Amniotic epithelial cell (primary cell): ENCODE data around the gene OR14A2.
"Not testable (repeated sequence)": the region's sequence is repeated elsewhere in the genome, so short reads cannot be mapped to it uniquely, and the experiment has no call there.

Experiments
- DNase-seq: peaks from one replicate; pipeline ENCODE4 v3.0.0-alpha.2; 2010; ENCODE audit warnings: low read depth

Gene OR14A2

GRCh38 chr1:247748041-247748440, at the start of gene OR14A2:
TSS of gene OR14A2 (minus strand) at chr1:247748141.
- DNase-seq: no peak

GRCh38 chr1:247797518-247797917, 49.6 kb upstream of the OR14A2 start:
- DNase-seq: no peak

GRCh38 chr1:247769603-247770002, 21.7 kb upstream of the OR14A2 start:
- DNase-seq: no peak

- DNase-seq: no peak
These were observed 12.5 kb upstream of the OR14A2 start, which contains the start of gene OR1C1 for GRCh38 chr1:247760456-247760855. TSS of gene OR1C1 (minus strand) at chr1:247760556. CDS start at chr1:247758406, 2,150 bp downstream.

- DNase-seq: not testable (repeated sequence)
These were observed 6.4 kb upstream of the OR14A2 start for GRCh38 chr1:247754311-247754710.

GRCh38 chr1:247749870-247750269, 1.9 kb upstream of the OR14A2 start:
- no peak for DNase-seq

- peak; percentile 2 for DNase-seq
These were observed 325 bp downstream of the OR14A2 start for GRCh38 chr1:247747616-247748015.

GRCh38 chr1:247746391-247746935, 1.5 kb downstream of the OR14A2 start:
- no peak for DNase-seq

GRCh38 chr1:247742215-247742760, 5.7 kb downstream of the OR14A2 start:
- DNase-seq: peak; percentile 53

- no peak for DNase-seq
These were observed 6.2 kb downstream of the OR14A2 start for GRCh38 chr1:247741756-247742155.

GRCh38 chr1:247740721-247741120, 7.2 kb downstream of the OR14A2 start:
- peak; percentile 1 for DNase-seq

- no peak for DNase-seq
These were observed 9.6 kb downstream of the OR14A2 start, which contains the start of gene OR14K1 for GRCh38 chr1:247738315-247738714. TSS of gene OR14K1 (plus strand) at chr1:247738615. CDS start at chr1:247738615, 0 bp downstream.

GRCh38 chr1:247721222-247721621, 26.7 kb downstream of the OR14A2 start:
- no peak for DNase-seq

- DNase-seq: no peak
These were observed 31.4 kb downstream of the OR14A2 start, which contains the start of gene OR6F1 for GRCh38 chr1:247716546-247716945. TSS of gene OR6F1 (minus strand) at chr1:247716646. CDS start at chr1:247712755, 3,891 bp downstream.

GRCh38 chr1:247713753-247714152, 34.2 kb downstream of the OR14A2 start:
- no peak for DNase-seq

GRCh38 chr1:247710681-247711080, 37.3 kb downstream of the OR14A2 start:
- DNase-seq: not testable (repeated sequence)

- no peak for DNase-seq
These were observed 46.6 kb downstream of the OR14A2 start for GRCh38 chr1:247701338-247701737.

- peak; percentile 22 for DNase-seq
These were observed 66.5 kb downstream of the OR14A2 start for GRCh38 chr1:247681288-247681897.

- DNase-seq: no peak
These were observed 67.8 kb downstream of the OR14A2 start for GRCh38 chr1:247680171-247680570.

GRCh38 chr1:247679639-247680038, 68.3 kb downstream of the OR14A2 start, which contains the start of gene OR13G1:
TSS of gene OR13G1 (minus strand) at chr1:247679739. CDS start at chr1:247673041, 6,698 bp downstream.
- no peak for DNase-seq
